Left lung (tissue), 10 donors: ENCODE data around the gene DECR2. TPM values are rescaled to one million over a fixed set of nuclear protein-coding genes. Genes with fewer than 3 reads are reported as not detected.
"Not testable (repeated sequence)": the region's sequence is repeated elsewhere in the genome, so short reads cannot be mapped to it uniquely, and the experiment has no call there.

Experiments
- ATAC-seq: fragments of 200-7000 bp; cut with Tn5 transposase; one replicate; pipeline ENCODE4 v1.9.1; 2020; ENCODE audit warnings: moderate library complexity
- DNase-seq, 4 donors: peaks; one replicate each; pipeline ENCODE4 v3.0.0-alpha.2; 2013 to 2020
- H3K27ac ChIP-seq, 2 donors: fragments of 200-600 bp; sonication (generic) in 1 of 2; one replicate each; pipeline versions ENCODE4 v1.5.0 to v1.8.0; 2020 to 2021
- H3K27me3 ChIP-seq, 2 donors: fragments of 200-600 bp; sonication (generic) in 1 of 2; one replicate each; pipeline versions ENCODE4 v1.5.0 to v1.8.0; 2020 to 2021
- H3K36me3 ChIP-seq, 2 donors: fragments of 200-600 bp; sonication (generic) in 1 of 2; one replicate each; pipeline versions ENCODE4 v1.5.0 to v1.8.0; 2020 to 2021
- H3K4me1 ChIP-seq, 2 donors: fragments of 200-600 bp; one replicate each; pipeline ENCODE4 v1.8.0; 2021
- H3K4me3 ChIP-seq, 2 donors: fragments of 200-600 bp; sonication (generic) in 1 of 2; one replicate each; pipeline versions ENCODE4 v1.5.0 to v1.8.0; 2020 to 2021; ENCODE audit warnings: mild to moderate bottlenecking in 1 of 2
- H3K9me3 ChIP-seq, 2 donors: fragments of 200-600 bp; sonication (generic) in 1 of 2; one replicate each; pipeline versions ENCODE4 v1.5.0 to v1.8.0; 2020 to 2021
- intact Hi-C, 2 donors: fragments of 100-400 bp; cut with DNase I; formaldehyde crosslinking; loops; one replicate each; pipeline versions ENCODE4 v1.11.2 to v1.14.2; 2022
- polyA plus RNA-seq, 6 donors: library from polyadenylated mRNA; unstranded; fragments of 120-200 nt; gene quantifications; one replicate each; pipeline ENCODE4 v1.2.1, GENCODE V29; 2013; ENCODE audit not compliant: insufficient read length in 6 of 6
- total RNA-seq, 2 donors: library from RNA; stranded (reverse); fragmentation: NEBNext Ultra II Directional; extraction: Animal tissue kit (Norgen Biotek cat#: 25700); gene quantifications; one replicate each; pipeline ENCODE4 v1.2.1, GENCODE V29; 2021
- TF ChIP-seq, protein P1 (sequence below), 2 donors: fragments of 200-600 bp; sonication (generic) in 1 of 2; IDR thresholded peaks; one replicate each; pipeline versions ENCODE4 v1.5.0 to v1.8.0; 2021; ENCODE audit warnings: antibody characterized with exemption in 2 of 2
- donor health status: DM: no; HTN: yes; CAD: no.
- donor health status: DM: no; HTN: no; CAD: no.

The DECR2 gene
- total and polyA plus RNA-seq, 8 donors = 10.3 to 25.1 (median 16.7) TPM

DNA sequence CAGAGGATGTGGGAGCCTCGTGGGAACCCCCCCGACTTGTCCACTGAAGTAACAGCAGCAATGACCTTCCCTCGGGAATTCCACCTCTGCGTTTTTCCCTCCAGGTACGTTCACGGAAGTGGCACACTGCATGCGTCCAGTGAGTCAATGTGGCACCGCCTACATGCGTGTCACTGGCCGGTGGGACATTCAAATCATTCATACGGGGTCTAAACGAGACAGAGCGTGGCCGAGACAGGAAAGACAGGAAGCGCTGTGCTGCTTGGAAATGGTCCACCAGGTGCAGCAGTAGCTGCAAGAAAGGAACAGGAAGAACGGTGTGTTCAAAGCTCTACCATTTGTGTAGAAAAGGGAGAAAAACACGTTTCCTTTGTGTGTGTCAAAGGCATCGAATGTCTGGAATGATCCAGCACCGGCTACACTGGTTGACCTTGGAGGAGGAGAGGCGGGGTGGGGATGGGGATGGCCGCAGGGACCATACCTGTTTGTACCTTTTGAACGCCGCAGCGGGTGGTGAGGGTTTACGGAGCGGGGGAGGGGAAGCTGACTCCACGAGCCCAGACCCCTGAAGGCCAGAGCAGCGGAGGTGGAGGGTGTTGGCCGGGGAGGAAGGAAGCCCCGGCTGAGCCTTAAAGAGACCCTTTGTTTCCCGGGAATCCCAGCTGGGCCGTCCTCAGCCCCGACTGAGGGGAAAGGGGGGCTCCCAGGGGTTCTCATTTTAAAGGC, 18.2 kb upstream of the DECR2 start:
- Histone ChIP-seq H3K36me3 (no peaks in the 10 kb centered on the region), H3K27me3 (no peaks in the 10 kb centered on the region), H3K27ac (peak overlapping the region; percentile 13 to 77), H3K4me3 (peak overlapping the region; percentile 77 to 86), H3K4me1 (peaks cover 18 to 46% of the 10 kb centered on the region in 2 donors), H3K9me3 (no peaks in the 10 kb centered on the region)
- peak in 2 of 4 donors; percentile 56 to 81 for DNase-seq
- intact Hi-C loops = no loop called here
- TF ChIP-seq, protein P1, sequence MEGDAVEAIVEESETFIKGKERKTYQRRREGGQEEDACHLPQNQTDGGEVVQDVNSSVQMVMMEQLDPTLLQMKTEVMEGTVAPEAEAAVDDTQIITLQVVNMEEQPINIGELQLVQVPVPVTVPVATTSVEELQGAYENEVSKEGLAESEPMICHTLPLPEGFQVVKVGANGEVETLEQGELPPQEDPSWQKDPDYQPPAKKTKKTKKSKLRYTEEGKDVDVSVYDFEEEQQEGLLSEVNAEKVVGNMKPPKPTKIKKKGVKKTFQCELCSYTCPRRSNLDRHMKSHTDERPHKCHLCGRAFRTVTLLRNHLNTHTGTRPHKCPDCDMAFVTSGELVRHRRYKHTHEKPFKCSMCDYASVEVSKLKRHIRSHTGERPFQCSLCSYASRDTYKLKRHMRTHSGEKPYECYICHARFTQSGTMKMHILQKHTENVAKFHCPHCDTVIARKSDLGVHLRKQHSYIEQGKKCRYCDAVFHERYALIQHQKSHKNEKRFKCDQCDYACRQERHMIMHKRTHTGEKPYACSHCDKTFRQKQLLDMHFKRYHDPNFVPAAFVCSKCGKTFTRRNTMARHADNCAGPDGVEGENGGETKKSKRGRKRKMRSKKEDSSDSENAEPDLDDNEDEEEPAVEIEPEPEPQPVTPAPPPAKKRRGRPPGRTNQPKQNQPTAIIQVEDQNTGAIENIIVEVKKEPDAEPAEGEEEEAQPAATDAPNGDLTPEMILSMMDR (IDR thresholded peaks at IDR 0.05) = no peak
- ATAC-seq = peak; percentile 24

DNA sequence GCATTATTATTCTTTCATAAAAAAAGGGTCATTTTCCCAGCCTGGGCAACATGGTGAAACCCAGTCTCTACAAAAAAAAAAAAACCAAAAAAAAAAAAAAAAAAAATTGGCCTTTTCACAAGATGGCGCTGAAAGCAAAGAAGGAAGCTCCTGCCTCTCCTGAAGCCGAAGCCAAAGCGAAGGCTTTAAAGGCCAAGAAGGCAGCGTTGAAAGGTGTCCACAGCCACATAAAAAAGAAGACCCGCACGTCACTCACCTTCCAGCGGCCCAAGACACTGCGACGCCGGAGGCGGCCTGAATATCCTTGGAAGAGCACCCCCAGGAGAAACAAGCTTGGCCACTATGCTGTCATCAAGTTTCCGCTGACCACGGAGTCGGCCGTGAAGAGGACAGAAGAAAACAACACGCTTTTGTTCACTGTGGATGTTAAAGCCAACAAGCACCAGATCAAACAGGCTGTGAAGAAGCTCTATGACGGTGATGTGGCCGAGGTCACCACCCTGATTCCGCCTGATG, 15.0 kb upstream of the DECR2 start:
- H3K4me1 ChIP-seq = peaks cover 0 to 21% of the 10 kb centered on the region in 2 donors
- ATAC-seq (no peak), DNase-seq (no peak)
- H3K9me3 ChIP-seq = no peaks in the 10 kb centered on the region
- no peaks in the 10 kb centered on the region for H3K36me3 ChIP-seq
- intact Hi-C loops = no loop called here
- no peak overlapping the region for H3K27ac ChIP-seq
- TF ChIP-seq, protein P1 (IDR thresholded peaks at IDR 0.05) = no peak
- no peaks in the 10 kb centered on the region for H3K27me3 ChIP-seq
- no peak overlapping the region for H3K4me3 ChIP-seq

DNA sequence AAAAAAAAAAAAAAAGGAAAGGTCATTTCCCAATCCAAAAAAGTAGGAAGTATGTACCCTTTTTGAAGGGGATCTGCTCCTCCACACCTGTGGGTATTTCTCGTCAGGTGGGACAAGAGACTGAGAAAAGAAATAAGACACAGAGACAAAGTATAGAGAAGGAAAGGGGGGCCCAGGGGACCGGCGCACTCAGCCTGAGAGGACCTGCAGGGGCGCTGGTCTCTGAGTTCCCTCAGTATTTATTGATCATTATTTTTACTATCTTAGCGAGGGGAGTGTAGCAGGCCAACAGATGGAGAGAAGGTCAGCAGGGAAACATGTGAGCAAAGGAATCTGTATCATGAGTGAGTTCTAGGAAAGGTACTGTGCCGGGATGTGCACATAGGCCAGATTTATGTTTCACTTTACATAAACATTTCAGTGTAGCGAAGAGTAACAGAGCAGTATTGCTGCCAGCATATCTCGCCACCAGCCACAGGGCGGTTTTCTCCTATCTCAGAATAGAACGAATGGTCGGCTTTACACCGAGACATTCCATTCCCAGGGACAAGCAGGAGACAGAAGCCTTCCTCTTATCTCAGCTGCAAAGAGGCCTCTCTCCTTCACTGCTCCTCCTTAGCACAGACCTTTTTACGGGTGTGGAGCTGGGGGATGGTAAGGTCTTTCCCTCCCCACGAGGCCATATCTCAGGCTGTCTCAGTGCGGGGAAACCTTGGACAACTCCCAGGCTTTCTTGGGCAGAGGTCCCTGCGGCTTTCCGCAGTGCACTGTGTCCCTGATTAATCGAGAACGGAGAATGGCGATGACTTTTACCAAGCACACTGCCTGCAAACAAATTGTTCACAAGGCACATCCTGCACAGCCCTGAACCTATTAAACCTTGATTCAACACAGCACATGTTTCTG, 13.7 kb upstream of the DECR2 start:
- intact Hi-C loops, H3K9me3 ChIP-seq, H3K36me3 ChIP-seq, H3K27me3 ChIP-seq, DNase-seq, H3K27ac ChIP-seq, ATAC-seq, H3K4me3 ChIP-seq: not testable (repeated sequence)
- peaks cover 0 to 21% of the 10 kb centered on the region in 2 donors for H3K4me1 ChIP-seq

DNA sequence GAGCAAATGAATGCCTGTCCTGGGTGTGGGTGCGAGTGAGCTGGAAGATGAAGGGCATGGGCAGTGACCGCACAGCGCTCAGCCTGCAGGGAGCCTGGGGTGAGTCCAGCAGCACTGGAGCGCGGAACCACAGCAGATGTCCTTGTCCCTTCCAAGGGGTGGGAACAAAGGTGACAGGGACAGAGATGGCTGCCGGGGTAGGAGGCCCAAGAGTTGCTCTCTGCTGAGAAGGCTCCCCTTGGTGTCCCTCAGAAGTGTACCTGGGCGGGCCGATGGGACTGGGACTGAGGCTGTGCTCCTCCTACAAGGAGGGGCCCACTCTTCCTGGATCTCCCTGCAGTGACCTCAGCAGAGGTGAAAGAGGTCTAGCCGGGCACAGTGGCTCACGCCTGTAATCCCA, 12.3 kb upstream of the DECR2 start:
- Histone ChIP-seq H3K27ac (no peak overlapping the region), H3K4me1 (peaks cover 0 to 8% of the 10 kb centered on the region in 2 donors), H3K27me3 (no peaks in the 10 kb centered on the region)

DNA sequence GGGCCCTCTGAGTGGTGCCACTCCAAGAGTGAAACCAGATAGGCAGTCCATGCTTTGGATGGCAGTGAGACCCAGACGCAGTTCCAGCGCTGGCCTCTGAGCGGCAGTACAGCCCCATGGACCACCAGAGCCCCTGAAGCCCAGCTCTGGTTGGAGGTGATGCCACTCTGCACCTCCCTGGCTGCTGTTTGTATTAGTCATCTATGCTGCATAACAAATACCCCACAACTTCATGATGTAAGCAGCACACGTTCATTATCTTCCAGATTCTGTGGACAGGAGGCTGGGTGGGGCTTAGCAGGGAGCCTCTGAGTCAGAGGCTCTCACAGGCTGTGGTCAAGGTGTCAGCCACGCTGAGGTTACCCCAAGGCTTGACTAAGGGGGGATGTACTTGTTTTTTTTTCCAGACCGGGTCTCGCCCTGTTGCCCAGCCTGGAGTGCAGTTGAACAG, 9.8 kb upstream of the DECR2 start:
- no peaks in the 10 kb centered on the region for H3K9me3 ChIP-seq
- DNase-seq = peak in 1 of 4 donors; percentile 84
- peaks cover 0 to 16% of the 10 kb centered on the region in 2 donors for H3K4me1 ChIP-seq
- H3K36me3 ChIP-seq = no peaks in the 10 kb centered on the region
- intact Hi-C loops = no loop called here
- H3K4me3 ChIP-seq = no peak overlapping the region
- TF ChIP-seq, protein P1 (IDR thresholded peaks at IDR 0.05) = peak; percentile 30 to 74
- H3K27ac ChIP-seq = no peak overlapping the region
- ATAC-seq = peak; percentile 81
- H3K27me3 ChIP-seq = no peaks in the 10 kb centered on the region

More for the DNA sequence above, 12.3 kb upstream of the DECR2 start:
- intact Hi-C loops = no loop called here
- no peak for ATAC-seq
- H3K4me3 ChIP-seq = no peak overlapping the region
- TF ChIP-seq, protein P1 (IDR thresholded peaks at IDR 0.05) = no peak
- no peaks in the 10 kb centered on the region for H3K9me3 ChIP-seq
- no peaks in the 10 kb centered on the region for H3K36me3 ChIP-seq
- DNase-seq = no peak
